ENCODE data around the gene CARD11.

Gene CARD11

GRCh38 chr7:2864204-2864985 lies 179.3 kb downstream of the CARD11 start:
- DNase-seq = no peak

- peak; percentile 68 for DNase-seq
These were observed 180.1 kb downstream of the CARD11 start for GRCh38 chr7:2863461-2864066.

GRCh38 chr7:2862831-2863361 lies 180.8 kb downstream of the CARD11 start:
- peak; percentile 25 for DNase-seq

DNA sequence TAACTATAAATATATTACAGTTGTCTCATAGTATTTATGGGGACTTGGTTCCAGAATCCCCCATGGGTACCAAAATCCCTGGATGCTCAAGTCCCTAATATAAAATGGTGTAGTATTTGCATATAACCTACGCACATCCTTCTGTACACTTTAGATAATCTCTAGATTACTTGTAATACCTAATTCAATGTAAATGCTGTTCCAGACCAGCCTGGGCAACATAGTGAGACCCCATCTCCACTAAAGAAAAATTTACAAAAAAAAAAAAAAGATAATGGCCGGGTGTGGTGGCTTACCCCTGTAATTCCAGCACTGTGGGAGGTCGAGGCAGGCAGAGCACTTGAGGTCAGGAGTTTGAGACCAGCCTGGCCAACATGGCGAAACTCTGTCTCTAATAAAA lies 182.2 kb downstream of the CARD11 start:
- no peak for DNase-seq

DNA sequence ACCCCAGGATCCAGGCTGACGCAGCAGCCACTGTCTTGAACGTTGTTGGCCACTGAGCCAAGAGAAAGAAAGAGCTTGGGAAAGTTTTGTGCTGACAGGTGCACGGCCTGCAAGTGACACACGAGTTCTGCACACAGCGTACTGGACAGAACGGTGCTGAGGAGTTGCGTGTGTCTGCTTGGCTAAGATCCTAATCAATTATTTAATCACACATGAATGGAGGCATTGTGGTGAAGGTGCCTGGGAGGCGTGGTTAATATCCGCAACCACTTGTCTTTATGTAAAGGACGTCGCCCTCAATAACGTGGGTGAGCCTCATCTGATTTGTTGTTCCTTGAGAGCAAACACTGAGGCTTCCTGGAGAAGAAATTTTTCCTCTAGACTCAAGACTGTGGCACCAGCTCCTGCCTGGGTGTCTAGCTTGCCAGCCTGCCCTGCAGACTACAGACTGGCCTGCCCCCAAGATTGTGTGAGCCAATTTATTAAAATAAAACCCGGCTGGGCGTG lies 183.0 kb downstream of the CARD11 start:
- no peak for DNase-seq

DNA sequence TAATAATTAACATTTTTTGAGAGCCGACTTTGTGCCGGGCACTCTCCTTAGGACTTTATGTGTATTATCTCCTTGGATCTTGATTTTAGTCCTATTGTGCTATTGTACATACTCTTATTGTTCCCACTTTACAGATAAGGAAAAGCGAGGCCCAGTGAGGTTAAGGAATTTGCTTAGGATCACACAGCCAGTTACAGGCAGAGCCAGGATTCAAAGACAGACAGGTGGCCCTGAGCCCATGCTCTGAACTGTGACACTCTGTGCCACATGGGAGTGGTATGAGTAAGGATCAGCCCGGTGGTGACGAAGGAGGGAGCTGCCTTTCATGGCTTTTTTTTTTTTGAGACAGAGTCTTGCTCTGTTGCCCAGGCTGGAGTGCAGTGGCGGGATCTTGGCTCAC lies 183.7 kb downstream of the CARD11 start:
- no peak for DNase-seq

DNA sequence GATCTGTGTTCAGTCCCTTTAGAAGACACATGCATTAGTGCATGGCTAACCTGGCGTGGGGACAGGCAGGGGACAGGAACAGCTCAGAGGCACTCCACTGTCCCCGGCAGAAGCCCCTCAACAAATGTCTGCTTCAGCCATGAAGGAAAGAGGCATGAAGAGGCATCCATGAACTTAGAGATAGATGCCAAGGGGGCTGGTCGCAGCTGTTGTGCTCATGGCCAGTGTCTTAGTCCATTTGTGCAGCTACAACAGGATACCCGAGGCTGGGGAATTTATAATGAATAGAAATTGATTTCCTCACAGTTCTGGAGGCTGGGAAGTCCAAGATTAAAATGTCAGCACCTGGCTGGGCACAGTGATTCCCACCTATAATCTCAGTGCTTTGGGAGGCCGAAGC lies 185.0 kb downstream of the CARD11 start:
- DNase-seq = no peak

DNA sequence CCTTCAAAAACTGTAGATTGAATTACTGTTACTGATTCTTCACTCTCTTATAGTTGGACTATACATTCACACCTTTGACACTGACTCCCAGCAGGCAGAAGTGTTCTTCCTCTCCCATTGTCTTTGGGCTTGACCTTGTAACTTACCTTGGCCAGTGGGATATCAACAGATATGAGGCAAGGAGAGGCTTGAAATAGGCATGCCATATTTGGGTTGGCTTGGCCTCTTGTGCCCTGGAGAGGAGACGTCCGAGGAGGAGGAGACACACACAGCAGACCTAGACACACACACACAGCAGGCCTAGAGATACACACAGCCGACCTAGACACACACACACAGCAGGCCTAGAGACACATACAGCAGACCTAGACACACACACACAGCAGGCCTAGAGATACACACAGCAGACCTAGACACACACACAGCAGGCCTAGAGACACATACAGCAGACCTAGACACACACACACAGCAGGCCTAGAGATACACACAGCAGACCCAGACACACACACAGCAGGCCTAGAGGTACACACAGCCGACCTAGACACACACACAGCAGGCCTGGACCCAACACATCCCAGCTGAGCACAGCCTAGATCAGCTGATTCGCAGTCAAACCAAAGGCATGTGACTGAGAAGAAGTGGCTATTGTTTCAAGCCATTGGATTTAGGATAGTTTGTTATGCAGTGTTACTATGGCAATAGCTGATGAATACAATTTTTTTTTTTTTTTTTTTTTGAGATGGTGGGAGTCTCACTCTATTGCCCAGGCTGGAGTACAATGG lies 187.1 kb downstream of the CARD11 start:
- DNase-seq = no peak
